ENCODE results near the gene SAMM50. TPM values are rescaled to one million over a fixed set of nuclear protein-coding genes. Genes with fewer than 3 reads are reported as not detected.

SAMM50 gene
- total RNA-seq, 4 donors from 2014 or later, result 27.6 to 45.4 (median 32.3) TPM

DNA sequence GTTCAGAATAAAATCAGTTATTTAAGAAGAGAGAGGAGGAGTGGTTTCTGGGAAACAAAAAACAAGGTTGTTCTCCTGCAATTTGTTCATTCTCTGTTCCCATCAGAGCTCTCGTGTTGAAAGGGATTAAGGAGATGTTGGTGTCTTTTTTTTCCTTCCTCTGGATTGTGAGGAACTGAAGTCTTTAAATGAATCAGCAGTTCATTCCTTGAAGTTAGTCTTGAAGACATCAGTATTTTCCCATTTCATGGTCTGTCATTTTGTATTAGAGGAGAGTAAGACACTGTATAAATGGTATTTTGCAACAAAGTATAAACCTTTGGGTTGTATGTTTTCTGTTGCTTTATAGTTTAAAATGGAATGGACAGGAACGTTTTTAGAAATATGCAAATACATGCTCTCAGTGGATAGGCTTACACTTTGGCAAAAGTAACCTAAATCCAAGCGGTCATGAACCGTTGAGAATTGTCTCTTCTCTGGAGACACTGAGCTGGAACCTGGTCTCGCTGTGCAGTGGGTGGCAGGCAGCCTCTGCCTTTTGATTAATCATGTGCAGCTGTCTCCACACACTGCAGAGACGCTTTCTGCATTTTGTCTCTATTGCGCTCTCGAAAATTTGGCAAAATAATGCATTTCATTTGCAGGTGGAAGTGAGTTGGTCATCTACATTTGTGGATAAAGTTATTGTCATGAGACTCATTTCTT lies 33.0 kb downstream of the SAMM50 start:
- ATAC-seq (ENCODE audit: low FRiP score) (no peak), DNase-seq (ENCODE audit: low spot score) (no peak)
- TF ChIP-seq, protein P1, sequence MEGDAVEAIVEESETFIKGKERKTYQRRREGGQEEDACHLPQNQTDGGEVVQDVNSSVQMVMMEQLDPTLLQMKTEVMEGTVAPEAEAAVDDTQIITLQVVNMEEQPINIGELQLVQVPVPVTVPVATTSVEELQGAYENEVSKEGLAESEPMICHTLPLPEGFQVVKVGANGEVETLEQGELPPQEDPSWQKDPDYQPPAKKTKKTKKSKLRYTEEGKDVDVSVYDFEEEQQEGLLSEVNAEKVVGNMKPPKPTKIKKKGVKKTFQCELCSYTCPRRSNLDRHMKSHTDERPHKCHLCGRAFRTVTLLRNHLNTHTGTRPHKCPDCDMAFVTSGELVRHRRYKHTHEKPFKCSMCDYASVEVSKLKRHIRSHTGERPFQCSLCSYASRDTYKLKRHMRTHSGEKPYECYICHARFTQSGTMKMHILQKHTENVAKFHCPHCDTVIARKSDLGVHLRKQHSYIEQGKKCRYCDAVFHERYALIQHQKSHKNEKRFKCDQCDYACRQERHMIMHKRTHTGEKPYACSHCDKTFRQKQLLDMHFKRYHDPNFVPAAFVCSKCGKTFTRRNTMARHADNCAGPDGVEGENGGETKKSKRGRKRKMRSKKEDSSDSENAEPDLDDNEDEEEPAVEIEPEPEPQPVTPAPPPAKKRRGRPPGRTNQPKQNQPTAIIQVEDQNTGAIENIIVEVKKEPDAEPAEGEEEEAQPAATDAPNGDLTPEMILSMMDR (IDR thresholded peaks at IDR 0.05), result no peak

DNA sequence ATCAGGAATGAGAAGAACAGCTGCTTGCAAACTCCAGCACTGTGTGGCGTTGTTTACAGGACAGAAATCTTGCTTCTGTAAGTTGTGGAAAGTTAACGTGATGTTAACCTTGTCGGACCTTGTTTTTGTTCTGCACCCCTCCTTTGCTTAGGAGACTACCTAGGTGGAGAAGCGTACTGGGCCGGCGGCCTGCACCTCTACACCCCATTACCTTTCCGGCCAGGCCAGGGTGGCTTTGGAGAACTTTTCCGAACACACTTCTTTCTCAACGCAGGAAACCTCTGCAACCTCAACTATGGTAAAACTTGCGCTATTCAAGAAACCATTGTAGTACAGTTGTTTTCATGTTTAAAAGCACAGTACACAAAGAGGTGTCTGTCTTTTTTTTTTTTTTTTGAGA lies 33.7 kb downstream of the SAMM50 start:
- ATAC-seq (ENCODE audit: low FRiP score) (no peak), DNase-seq (ENCODE audit: low spot score) (no peak)
- TF ChIP-seq, protein P1 (IDR thresholded peaks at IDR 0.05), result no peak

DNA sequence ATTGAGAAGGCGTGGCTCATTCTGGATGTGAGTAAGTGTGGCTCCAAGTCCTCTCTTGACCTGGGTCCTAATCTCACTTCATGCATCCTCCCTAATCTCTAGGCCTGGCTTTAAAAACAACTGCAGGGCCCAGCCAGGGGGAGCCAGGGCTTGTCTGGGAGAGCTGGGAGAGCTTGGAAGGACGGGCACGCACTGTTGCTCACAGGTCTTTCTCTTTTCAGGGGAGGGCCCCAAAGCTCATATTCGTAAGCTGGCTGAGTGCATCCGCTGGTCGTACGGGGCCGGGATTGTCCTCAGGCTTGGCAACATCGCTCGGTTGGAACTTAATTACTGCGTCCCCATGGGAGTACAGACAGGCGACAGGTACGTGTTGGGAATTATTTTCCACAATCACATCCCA lies 34.8 kb downstream of the SAMM50 start:
- DNase-seq (ENCODE audit: low spot score), result no peak
- TF ChIP-seq, protein P1 (IDR thresholded peaks at IDR 0.05), result no peak
- no peak for ATAC-seq (ENCODE audit: low FRiP score)

DNA sequence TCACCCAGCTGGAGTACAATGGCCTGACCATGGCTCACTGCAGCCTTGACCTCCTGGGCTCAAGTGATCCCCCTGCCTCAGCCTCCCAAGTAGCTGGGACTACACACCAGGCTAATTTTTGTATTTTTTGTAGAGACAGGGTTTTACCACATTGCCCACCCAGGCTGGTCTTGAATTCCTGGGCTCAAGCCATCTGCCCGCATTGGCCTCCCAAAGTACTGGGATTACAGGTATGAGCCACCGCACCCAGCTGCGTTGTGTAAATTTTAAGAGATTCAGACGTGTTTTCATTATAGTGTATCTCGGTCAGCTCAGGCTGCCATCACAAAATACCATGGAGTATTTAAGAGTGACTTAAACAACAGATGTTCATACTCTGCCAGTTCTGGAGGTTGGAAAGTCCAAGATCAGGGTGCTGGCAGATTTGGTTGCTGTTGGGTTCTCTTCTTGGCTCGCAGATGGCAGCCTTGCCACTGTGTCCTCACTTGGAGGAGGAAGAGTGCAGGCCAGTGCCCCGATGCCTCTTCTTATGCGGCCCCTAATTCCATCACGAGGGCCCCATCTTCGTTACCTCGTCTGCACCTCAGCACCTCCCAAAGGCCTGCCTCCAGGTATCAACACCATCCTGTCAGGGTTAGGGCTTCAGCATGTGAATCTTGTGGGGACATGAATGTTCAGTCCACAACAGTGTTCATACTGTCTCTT lies 36.2 kb downstream of the SAMM50 start:
- no peak for DNase-seq (ENCODE audit: low spot score)
- no peak for ATAC-seq (ENCODE audit: low FRiP score)
- TF ChIP-seq, protein P1 (IDR thresholded peaks at IDR 0.05), result no peak

DNA sequence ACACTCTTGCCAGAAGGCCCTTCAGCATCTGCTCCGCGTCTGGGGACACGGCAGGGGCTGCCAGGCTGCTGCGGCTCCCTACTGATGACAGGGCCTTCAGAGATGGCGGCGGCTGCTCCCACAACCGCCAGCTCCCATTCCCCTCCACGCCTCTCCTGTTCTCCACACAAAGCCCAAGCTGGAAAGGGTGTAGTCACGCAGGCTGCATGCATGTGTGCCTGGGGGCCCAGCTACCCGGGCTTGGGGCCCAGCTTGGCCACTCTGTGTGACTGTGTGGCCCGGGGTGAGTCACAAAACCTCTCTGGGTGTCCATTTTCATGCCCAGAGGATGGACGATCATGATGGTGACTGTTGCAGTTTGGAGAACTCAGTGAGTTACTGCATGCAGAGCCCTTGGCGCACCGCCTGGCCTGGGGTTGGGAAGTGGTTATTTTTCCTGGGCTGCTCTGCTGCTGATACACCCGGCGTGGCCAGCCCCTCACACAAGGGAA lies 37.1 kb downstream of the SAMM50 start:
- TF ChIP-seq, protein P1 (IDR thresholded peaks at IDR 0.05), result no peak
- no peak for ATAC-seq (ENCODE audit: low FRiP score)
- DNase-seq (ENCODE audit: low spot score), result no peak

DNA sequence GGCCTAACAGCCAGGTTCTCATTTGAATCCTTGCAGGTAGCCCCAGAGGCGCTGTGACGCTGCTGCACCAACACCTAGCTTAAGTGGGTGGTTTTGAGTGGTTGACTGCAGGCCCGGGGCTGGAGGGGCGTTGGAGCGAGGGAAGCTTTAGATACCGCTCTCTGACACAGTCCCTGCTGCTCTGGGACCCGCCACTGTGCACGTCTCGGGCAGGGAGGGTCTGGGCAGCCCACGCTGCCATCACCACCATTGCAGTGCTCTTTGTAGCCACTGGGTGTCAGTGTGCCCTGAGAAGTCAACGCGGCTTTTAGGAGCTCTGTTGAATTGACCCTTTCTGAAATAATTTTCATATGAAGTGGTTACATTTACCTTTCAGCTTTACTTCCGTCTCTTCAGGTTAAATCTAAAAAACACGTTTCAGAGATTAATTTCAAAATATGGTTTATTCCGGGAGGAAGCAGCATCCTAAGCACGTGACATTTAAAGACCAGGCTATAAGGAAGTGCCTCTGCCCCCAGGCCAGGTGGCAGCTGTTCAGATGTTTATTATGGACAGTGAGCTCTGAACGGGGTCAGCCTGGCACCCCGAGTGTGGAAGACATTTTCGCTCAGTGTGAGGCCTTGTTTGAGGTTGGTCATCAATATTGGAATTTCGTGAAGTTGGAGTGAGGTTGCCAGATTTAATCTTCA lies 38.0 kb downstream of the SAMM50 start:
- DNase-seq (ENCODE audit: low spot score), result peak; percentile 48
- peak; percentile 57 for ATAC-seq (ENCODE audit: low FRiP score)
- TF ChIP-seq, protein P1 (IDR thresholded peaks at IDR 0.05), result peak in 2 of 3 donors; percentile 23 to 92

Data from omental fat pad (tissue), 4 donors.